Stimulated activated CD4-positive, alpha-beta T cell treated with anti-CD3 and anti-CD28 coated beads, Interleukin-15, amount 100 ng/mL, for 1 hour (primary cell): ENCODE results near the gene KATNAL1.
"Not testable (repeated sequence)": the region's sequence is repeated elsewhere in the genome, so short reads cannot be mapped to it uniquely, and the experiment has no call there.

ENCODE experiments used
- DNase-seq, 2 donors: peaks; one replicate each; pipeline ENCODE4 v3.0.0-alpha.2; 2020; ENCODE audit warnings: low read depth in 1 of 2, low spot score in 1 of 2

Gene KATNAL1

GRCh38 chr13:30222254-30222653, 85.1 kb downstream of the KATNAL1 start:
- DNase-seq, result no peak

DNA sequence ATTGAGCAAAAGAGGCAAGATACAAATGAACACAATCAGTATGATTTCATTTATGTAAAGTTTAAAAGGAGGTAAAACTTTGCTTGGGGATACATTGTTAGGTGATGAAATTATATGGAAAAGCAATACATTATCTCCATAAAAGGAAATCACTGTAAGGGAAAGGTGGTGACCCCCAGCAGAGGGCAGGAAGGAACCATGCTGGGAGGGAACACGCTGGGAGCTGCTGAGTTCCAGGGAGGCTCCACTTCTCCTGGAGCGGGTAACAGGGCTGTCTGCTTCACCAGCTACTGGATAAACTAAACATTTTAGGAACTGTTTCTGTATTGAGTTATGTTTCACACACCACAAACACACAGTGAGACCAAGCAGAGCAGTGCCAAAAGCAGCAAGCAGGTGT, 91.2 kb downstream of the KATNAL1 start:
- no peak for DNase-seq

DNA sequence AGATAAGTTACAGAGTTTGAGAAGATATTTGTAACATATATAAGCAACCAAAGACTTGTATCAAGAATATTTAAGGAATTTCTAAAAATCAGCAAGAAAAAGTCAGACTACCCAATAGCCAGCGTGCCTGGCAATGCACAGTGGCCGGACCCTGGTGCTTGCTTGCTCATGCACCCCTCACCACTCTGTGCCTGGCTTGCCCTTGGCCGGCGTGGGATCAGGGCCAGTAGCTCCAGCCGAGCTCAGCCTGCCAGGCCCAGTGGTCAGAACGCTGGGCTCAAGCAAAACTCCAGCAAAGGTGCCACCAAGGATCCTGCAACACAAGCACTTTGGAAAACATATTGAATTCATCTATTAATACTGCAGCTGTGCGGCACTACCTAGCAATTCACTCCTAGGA, 95.1 kb downstream of the KATNAL1 start:
- no peak for DNase-seq

DNA sequence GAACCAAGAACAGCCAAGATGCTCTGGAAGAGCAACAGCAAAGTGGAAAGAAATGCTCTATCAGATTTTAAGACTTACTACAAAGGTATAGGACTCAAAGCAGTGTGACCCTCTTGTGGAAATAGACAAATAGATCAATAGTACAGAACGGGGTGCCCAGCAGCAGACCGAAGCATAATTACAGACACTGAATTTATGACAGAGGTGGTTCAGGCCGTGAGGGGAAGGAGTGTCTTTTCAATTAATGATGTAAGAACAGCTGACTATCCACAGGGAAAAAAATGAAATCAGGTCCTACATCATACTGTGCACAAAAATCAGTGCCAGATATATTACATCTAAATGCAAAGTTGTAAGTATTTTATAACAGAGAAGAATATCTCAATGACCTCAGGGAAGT, 95.6 kb downstream of the KATNAL1 start:
- no peak for DNase-seq

DNA sequence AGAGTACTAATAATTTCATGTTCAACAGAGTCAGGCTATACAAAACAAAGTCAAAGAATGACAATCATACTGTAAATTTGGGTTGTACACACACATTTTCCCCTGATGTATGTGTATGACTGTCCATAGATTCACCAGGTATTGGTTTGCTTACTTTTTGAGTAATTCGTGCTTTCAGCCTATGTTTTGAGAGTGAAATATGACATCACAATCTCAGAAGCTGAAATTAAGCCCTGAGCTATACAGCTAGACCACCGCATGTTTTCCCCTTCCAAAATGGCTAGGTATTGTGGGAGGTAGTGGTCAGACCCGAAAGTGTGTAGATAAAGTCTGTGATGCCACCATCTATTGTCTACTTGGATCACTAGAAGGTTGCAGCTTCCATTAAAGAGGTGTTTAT, 102.8 kb downstream of the KATNAL1 start:
- no peak for DNase-seq

- no peak for DNase-seq
Observed at GRCh38 chr13:30196025-30196424, 111.3 kb downstream of the KATNAL1 start.

- no peak for DNase-seq
Observed at GRCh38 chr13:30194906-30195305, 112.4 kb downstream of the KATNAL1 start.

DNA sequence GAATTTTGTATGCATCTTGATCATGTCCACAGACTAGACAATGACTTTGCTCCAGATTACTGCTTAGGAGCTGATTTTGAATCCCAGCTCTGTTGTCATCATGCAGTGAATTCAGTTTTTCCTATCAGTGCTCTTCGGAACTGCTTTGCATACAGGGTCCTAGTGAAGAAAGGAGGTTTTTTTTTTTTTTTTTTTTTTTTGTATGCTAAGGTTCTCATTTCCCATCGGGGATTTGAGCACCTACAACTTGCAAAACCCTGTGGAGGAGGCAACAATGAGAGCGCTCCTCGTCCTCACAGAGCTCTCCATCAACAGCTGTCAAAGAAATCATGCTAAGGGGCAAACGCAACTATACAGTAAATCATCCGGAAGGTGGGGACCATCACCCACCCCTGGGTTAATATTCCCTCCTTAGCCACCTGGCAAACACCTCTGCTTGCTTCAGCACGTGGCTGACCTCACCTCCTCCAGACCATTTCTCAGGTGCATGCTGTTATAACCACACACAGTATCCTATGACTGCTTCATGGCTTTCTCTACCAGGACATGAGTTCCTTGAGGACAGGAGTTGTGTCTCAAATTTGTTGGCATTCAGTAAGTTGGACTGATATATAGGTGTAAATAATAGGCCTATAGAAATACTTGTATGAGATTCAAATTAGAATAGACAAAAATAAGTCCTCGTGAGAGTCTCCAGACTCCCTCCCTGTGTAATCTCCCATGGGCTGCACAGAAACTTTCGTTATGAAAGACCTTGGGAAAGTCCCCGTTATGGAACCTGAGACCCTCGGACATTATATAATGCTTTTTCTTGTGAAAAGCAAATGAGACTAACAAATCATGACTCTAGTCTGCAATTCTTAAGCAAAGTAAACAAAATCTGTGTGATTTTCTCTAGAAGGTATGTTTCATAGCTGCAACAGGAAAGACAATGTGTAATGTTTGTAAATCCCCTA, 113.8 kb downstream of the KATNAL1 start:
- no peak for DNase-seq

DNA sequence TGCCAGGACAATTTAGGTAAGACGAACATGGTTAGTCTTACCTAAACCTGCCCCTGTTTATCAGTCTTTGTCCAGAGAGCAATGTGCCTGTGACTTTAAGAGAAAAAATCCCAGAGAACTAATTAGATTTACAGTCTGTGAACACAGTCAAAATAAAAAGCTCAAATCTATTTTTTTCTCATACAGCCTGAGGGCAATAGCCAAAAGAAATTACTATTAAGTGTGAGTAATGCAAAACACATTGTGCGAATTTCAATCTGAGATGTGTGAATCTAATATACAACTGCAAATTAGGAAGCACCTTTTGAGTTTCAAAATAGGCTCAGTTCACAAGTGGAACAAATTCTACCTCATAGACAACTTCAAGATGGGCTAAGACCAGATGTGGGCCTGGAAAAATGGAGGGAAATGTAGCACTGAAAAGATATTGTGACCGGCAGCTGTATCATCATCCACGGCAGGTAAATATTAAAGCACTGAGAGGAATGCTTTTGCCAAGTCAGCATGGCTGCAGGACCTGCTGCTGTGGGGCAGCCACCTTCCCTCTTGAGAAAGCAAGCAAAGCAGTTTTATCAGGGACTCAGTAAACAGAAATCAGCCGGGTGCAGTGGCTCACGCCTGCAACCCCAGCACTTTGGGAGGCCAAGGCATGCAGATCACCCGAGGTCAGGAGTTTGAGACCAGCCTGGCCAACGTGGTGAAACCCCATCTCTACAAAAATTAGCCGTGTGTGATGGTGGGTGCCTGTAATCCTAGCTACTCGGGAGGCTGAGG, 114.8 kb downstream of the KATNAL1 start:
- DNase-seq, result no peak

DNA sequence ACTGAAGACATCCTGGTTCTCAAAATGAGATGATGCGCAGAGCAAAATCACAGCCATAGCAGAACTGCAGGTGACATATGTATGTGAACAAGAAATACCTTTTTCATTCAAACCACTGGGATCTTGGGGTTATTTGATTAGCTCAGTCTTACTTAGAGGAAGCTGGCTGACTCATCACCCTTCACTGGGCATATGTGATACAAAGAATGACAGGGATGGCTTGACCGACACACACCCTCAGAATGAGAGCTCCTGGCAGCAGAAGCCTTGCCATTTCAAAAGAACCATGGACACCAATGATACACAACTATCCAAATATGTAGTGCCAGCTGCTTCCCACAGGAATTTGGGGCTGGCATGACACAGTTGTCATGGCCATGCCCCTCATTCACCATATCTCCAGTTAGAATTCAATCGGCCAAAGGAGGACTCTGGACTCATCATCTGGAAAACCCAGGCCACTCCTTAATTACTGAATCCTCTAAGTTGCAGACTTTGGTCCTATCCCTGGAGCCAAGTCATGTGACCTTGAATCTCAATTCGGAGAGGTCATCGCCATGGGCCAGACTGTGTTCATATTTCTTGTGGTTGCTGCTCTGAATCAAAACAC, 115.8 kb downstream of the KATNAL1 start:
- DNase-seq, result no peak

DNA sequence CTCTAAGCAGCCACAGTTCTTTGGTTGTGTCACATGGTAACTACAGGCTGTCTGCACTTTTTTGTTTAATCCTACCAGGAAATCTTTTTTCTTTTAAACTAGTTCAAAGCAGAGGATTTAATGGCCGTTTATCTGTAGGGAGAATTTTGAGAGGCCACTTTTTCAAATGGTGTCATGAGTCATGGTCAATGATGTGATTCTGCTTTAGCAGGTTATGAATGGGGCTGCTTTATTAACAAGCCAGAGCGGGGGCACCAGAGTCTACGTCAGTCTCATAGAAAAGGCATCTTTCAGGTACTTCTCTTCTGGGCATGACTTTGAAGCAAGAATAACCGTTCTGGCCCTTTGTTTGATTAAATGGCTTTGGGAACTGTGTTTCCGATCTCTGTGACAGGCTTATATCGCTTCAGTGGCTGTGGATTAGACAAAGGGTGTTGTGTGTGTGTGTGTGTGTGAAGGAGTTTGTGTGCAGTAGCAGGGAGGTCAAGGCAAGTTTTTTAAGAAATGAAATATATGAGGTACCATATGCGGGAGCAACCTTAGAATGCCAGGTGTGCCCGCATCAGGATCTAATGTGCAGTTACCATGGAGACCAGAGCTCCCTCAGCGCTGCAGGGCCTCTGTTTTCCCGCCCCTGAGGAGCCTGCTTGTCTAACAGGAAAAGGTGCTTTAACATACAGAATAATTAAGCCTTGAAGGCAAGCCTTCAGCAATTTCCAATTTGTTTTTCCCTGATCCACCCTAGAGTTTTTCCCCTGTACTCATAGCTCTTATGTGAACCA, 120.5 kb downstream of the KATNAL1 start:
- no peak for DNase-seq

DNA sequence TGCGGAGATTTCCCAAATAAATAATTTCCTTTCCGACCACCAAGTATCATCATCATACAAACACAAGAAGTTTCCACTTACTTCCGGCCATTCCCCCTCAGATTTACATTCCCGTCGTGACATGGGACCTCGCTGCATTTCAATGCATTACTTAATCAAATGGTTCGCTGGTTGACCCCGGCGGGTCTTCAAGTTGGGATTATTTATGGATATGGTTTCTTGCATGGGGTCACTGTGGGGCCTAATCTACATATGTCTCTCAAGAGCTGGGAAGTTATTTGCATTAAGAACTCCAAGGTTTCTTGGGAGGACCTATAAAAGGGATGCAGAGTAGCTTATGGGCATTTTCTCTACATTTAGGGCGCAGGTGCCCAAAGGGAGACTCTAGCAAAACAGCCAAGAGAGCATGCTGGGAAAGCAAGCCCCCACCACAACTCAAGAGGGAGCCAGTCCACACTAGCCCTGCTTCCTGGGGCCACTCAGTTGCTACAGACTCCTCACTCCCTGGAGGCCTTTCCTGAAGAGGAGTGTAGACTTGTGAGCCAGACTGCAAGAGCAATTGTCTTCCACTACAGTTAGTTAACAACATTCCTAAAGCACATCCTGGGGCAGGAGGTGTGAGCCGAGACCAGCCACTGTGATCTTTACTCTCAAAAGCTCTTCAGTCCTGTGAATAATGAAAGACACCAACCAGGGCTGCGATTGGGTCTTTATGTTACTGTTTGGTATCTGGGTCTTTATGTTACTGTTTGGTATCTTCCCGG, 125.3 kb downstream of the KATNAL1 start:
- DNase-seq, result no peak

DNA sequence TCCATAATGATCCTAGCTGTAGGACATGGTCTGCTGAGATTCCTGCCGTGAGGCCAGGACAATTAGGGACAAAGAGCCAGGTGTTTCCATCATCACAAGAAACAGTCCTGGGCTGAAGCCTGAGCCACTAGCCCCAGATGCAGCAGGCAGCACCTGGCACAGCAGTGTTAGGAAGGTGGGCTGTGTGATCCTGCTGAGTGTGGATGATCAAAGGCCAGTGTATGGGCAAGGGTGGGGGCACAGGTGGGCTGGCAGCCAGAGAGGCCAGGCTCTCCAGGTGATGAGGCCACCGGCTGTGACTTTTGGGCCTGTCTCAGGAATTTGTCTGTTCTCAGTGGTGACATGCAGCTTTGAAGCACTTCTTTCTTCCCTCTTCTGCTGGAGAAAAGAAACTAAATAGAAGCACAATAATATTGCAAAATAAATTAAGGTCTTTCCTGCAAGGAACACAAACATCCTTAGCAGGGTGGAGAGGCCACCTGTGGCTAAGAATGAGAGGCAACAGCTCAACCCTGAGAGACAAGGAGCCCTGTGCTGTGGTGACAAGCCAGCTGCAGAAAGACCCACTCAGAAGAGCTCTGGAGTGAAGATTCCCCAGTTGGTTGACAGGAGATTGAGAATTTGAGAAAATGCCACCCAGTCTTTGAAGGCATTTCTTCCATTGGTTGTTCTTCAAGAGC, 127.6 kb downstream of the KATNAL1 start:
- DNase-seq, result no peak

DNA sequence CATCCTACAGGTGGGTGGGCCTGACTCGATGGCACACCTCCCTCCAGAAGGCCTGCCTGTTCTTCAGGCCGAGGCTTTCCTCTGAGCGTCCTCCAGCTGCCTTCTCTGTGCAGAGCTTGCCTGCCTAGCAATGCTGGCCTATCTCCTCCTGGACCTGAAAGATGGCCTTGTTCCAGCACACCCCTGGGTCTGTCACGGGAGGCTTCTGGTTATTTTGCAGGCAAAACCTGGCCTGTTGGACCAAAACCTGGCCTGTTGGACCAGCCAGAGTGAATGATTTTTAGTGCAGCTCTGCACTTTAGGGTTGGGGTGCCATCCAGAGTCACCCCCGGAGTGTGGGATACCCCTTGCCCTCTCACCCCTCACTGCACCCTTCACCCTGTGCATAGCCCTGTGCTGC, 128.4 kb downstream of the KATNAL1 start:
- no peak for DNase-seq

DNA sequence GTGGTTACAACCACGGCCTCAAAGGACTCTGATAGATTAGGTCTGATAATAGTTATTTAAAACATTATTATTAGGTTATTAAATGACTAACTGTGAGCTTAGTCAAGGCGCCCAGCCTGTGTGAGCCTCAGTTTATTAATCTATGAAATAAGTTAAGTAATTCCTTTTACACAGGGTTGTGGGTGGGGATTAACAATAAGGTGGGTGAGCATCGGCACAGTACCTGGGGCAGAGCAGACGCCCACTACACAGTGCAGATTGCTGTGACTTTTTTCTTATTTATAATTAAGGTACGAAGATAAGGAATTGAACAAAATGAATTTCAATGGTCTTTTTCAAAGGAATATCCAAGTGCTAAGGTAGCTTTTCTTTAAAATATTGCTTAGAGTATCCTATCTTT, 132.2 kb downstream of the KATNAL1 start:
- no peak for DNase-seq

DNA sequence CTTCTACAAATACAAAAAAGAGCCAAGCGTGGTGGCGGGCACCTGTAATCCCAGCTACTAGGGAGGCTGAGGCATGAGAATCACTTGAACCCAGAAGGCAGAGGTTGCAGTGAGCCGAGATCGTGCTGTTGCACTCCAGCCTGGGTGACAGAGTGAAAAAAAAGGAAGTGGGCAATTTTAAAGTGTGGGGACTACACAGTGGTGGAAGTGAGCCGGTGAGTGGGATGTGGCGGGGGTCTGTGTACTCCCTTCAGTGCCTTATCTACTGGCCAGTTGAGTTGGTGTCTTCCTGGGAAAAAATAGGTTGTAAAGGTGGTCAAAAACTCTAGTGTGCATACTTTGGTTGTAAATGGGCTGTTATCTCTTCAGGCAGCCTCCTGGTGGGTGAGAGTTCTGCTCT, 133.1 kb downstream of the KATNAL1 start:
- not testable (repeated sequence) for DNase-seq

- DNase-seq, result no peak
Observed at GRCh38 chr13:30173303-30173610, 134.1 kb downstream of the KATNAL1 start.

- no peak for DNase-seq
Observed at GRCh38 chr13:30172593-30173302, 134.6 kb downstream of the KATNAL1 start.

DNA sequence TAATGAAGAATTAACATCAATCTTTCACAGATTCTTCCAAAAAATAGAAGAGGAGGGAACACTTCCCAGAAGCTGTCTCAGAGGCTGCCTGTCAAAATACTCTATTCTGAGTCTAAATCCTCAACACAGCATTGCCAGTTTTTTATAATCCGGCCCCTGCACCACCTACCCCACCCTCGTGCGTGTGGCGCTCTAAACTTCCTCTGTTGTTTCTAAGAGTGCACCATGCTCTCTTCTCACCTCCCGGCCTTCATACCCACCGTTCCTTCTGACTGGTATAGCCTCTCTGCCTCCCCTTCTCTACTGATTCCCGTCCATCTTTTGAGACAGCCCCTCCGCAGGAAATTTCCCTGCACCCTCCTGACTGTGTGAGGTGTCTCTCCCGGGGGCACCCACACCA, 136.8 kb downstream of the KATNAL1 start:
- no peak for DNase-seq
